HG03442 (cell line): ENCODE data around the gene KLHL30.
"Not testable (repeated sequence)": the region's sequence is repeated elsewhere in the genome, so short reads cannot be mapped to it uniquely, and the experiment has no call there.

Experiments
- ATAC-seq: cut with Tn5 transposase; IDR thresholded peaks from one replicate; pipeline ENCODE4 v1.9.1; 2021; ENCODE audit warnings: mild to moderate bottlenecking, moderate library complexity; ENCODE audit not compliant: unreplicated experiment

KLHL30 gene

GRCh38 chr2:238101891-238102841, 36.3 kb upstream of the KLHL30 start:
- ATAC-seq = no peak

- ATAC-seq = no peak
Measured at GRCh38 chr2:238102865-238103264, 35.6 kb upstream of the KLHL30 start.

DNA sequence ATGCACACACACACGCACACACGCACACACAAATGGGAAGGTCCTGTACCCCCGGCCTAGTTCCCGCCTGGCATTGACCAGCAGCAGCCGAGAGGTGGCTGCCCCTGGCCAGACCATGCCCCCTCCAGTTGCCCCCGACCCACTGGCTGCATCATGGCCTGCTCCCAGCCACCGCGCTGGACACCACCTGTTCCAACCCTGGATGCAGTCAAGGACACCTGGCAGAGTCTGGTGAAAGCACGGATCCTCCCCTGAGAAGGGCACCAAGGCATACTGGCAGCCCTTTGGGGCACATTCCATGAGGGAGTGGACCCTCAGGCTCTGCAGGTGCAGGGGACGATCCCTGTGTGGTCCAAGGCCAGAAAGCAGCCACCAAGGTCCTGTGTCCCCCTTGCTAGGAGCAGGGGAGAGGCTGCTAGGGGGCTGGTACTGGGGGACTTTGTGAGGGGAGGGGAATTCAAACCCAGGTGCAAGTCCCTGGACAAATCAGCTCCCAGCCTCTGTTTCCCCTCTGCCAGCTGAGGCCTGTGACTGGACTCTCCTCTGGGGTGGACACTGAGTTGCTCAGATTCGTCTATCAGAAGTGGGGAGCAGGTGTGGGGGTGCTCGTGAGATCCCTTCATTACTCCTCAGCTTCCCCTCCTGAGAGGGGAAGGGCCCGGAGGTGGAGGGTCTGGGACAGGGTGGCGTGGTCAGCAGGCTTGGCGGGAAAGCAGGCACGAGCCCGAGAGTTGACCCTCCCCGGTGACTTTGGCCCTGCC, 34.8 kb upstream of the KLHL30 start:
- ATAC-seq = no peak

DNA sequence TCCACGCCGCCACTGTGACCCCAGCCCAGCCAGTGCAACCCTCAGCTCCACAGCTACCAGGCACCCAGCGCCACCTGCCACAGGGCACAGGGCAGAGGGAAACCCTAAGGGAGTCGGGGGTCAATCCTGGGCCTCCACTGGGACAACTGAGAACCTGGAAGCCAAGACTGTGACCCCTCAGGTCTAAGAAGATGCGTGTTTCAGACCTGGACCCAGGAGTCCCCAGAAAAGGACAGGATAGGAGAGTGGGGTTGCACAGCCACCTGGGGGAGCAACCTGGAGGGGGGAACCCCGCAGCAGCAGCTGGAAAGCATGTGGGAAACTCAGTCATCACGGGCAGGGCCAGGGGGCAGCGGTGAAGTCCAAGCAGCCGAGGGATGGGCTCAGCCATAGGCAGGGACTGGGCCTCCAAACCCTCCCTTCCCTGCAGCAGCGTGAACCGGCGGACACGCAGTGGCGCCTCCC, 34.2 kb upstream of the KLHL30 start:
- no peak for ATAC-seq

DNA sequence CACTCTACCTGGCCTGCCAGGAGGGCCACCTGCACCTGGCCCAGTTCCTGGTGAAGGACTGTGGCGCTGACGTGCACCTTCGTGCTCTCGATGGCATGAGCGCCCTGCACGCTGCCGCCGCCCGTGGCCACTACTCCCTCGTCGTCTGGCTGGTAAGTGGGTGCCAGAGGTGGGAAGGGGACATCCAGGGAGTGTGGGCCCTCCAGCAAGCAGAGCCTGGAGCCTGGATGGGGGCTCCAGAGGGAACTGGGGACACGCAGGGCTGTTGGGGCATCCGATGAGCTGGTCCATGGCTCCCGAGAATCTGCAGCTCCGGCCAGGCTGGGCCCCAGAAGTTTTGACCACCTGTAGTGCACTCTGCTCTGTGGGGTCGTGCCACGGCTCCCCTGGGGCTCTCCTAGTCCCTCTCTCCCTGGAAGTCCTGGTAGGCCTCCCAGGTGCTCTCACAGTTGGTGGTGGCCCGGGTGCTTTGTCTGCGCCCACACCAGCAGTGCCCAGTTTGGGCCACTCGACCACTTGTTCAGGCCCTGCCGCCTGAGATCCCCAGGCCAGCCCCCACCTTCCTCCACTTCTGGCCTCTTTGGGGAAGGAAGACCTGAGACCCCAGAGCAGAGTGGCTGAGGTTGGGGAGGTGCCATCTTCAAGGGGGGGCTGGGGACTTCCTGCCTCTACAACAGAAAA, 33.6 kb upstream of the KLHL30 start:
- ATAC-seq = no peak

- ATAC-seq = no peak
Measured at GRCh38 chr2:238105506-238106338, 32.7 kb upstream of the KLHL30 start.

- no peak for ATAC-seq
Measured at GRCh38 chr2:238106339-238106697, 32.1 kb upstream of the KLHL30 start.

DNA sequence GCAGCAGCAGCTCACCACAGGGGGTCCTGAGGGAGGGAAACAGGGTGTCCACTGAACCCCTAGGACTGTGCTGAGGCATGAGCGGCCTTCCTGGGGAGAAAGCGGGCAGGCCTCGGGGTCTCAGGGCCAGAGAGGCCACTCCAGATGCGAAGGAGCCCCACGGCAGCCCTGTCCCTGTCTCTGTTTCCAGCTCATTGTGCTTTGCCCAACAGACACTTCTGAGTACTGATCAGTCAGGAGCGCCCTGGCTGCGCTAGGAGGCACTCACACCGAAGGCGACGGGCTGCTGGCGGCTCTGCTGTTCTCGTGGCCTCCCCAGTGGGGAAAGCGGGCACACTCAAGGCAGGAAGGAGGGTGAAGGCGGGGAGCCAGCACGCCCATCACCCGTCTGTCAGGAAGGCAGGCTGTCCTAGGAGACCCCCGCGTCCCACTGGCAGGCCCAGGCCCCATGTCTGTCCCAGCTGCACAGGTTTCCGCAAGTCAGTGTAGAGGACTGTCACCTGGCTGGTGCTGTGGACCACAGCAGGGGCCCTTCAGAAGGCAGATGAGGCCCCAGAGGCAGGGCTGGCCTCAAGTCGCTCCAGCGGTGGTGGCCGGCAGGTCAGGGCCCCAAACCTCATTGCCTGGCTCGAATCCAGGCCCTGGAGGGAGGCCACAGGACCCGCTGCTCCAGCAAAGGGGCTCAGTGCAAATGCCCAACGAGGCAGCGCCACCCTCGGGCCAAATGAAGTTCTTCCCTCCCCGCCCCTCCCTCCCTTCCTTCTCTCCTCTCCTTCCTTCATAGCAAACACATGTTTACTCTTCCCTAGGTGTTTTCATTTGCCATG, 31.6 kb upstream of the KLHL30 start:
- no peak for ATAC-seq

DNA sequence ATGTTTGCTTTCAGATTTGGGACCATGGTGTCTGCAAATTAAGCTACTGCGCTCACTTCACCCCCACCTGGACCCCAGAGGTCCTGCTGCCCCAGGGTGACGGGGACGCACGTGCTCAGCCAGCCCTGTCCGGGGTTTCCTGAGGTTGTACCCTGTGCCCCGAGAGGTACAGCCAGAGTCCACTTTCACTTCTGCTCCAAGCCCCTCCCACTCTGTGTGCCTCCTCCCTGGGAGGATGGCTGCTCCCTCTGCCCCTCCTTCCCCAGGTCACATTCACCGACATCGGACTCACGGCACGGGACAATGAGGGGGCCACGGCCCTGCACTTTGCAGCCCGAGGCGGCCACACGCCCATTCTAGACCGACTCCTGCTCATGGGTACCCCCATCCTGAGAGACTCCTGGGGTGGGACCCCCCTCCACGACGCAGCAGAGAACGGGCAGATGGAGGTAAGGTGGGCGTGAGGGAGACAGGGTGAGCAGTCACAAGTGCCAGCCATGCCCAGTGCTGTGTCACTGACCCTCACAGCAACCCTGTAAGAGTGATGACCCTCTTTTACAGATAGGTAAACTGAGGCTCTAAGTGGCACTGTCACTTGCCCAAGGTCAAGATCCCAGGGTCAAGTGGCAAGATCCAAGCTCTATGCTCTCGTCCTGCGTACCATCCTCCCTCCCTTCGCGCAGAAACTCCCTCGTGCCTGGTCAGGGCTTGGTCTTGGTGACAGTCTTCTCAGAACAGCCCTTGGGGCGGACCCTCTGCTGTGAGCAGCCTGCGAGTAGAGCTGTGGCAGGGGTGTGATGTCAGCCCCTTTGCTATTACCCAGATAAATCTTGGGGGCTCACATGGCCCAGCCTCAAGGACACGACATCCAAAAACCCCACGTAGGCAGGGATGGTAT, 30.7 kb upstream of the KLHL30 start:
- ATAC-seq = peak; percentile 66

GRCh38 chr2:238108423-238109183, 29.9 kb upstream of the KLHL30 start:
- peak; percentile 65 for ATAC-seq

GRCh38 chr2:238113611-238114010, 24.9 kb upstream of the KLHL30 start:
- ATAC-seq = no peak

- ATAC-seq = no peak
Measured at GRCh38 chr2:238114331-238114841, 24.1 kb upstream of the KLHL30 start.

DNA sequence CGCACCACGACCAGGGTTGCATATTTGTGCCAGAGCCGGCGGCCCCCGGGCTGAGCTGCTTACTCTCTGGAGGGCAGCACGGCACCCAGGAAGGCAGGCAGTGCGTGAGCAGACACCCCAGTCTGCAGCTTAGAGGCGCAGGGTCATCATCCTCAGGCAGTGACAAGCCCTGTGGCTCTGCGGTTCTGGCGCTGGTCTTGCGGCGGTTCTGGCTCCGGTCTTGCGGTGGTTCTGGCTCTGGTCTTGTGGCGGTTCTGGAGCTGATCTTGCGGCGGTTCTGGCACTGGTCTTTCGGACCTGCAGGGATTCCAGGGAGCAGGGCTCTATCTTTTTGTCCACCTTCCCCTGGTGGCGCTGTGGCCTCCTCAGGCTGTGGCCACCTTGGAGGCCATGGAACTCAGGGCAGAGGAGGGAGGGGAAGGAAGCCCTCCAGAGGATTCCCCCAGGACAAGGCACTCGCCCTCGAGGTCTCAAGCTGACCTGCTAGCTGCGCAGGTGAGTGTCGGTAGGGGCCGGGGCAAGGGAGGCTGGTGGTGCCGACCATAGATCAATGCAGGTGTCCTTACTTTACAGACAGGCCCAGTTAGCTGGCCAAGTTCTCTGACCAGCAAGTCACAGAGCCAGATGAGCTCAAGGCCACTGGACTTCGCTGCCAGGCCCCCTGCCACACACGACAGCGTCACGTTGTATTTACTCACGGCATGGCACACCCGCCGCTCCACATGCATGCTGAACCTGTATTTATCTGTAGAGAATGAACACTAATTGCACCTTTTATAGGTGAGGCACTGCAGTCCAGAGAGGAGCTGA, 23.4 kb upstream of the KLHL30 start:
- ATAC-seq = no peak

- ATAC-seq = not testable (repeated sequence)
Measured at GRCh38 chr2:238115709-238116108, 22.8 kb upstream of the KLHL30 start.

DNA sequence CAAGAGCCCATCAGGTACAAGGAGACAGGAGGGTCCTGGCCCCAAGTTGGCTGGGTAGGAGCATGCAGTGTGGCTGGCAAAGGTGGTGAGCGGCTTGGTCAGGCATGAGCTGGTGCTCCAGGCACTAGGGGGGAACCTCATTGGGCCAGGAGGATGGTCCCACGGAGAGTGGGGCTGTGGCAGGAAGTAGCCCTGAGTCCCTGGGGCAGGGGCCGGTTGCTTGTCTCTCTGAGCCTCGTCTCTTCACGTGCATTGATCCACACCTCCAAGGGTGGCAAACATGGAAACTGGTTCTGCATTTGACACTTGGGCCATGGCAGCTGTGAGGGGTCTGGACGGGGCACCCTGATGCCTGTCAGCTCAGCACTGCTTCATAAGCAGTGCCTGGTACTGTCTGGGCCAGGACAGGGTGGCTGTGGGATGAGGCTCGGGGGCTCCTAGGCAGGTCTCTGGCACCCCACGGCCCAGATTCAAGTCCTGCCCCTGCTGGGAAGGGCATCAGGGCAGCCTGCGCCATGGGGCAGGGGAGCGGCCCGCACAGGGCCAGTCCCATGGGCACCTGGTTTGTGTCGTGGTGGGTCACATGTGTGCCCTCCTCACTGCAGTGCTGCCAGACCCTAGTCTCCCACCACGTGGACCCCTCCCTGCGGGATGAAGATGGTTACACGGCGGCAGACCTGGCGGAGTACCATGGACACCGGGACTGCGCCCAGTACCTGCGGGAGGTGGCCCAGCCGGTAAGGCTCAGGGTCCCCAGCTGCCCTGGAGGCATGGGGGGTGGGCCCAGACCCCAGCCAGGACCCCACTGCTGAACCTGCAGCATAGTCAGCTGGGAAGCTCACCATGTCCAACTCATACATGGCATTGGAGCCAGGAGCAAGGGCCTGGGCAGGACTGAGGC, 21.9 kb upstream of the KLHL30 start:
- ATAC-seq = no peak
